Activated naive CD8-positive, alpha-beta T cell treated with anti-CD3 and anti-CD28 coated beads, Interleukin-2, amount 50 U/mL, for 16 hours (primary cell): Measurements from ENCODE around the gene LZIC.

Source experiments
- DNase-seq: peaks from one replicate; pipeline ENCODE4 v3.0.0-alpha.2; 2020; ENCODE audit warnings: low read depth, low spot score

LZIC gene

GRCh38 chr1:9886092-9886742, 57.0 kb downstream of the LZIC start:
- DNase-seq: no peak

- DNase-seq: no peak
Observed at GRCh38 chr1:9884805-9885204, 58.4 kb downstream of the LZIC start.

- DNase-seq: no peak
Observed at GRCh38 chr1:9883585-9884449, 59.4 kb downstream of the LZIC start.

- no peak for DNase-seq
Observed at GRCh38 chr1:9882945-9883303, 60.3 kb downstream of the LZIC start.

GRCh38 chr1:9882296-9882944, 60.8 kb downstream of the LZIC start:
- no peak for DNase-seq

- DNase-seq: no peak
Observed at GRCh38 chr1:9881838-9882249, 61.3 kb downstream of the LZIC start.
